Glutamatergic neuron (in vitro differentiated cells): ENCODE results near the gene RGS6. TPM values are rescaled to one million over a fixed set of nuclear protein-coding genes. Genes with fewer than 3 reads are reported as not detected.

Source experiments
- DNase-seq: peaks from one replicate; pipeline ENCODE4 v3.0.0; 2022
- H3K27ac Mint-ChIP-seq: one replicate; pipeline ENCODE4 v1.8.0; 2020; ENCODE audit warnings: mild to moderate bottlenecking, mixed read lengths, inconsistent platforms; ENCODE audit not compliant: unreplicated experiment
- H3K27me3 Mint-ChIP-seq: one replicate; pipeline ENCODE4 v1.8.0; 2020; ENCODE audit warnings: mild to moderate bottlenecking, moderate library complexity, mixed read lengths, inconsistent platforms; ENCODE audit not compliant: unreplicated experiment
- H3K36me3 Mint-ChIP-seq: one replicate; pipeline ENCODE4 v1.8.0; 2020; ENCODE audit warnings: mild to moderate bottlenecking, mixed read lengths, inconsistent platforms; ENCODE audit not compliant: unreplicated experiment
- H3K4me1 Mint-ChIP-seq: one replicate; pipeline ENCODE4 v1.8.0; 2020; ENCODE audit warnings: mild to moderate bottlenecking, low read depth, mixed read lengths, inconsistent platforms; ENCODE audit not compliant: unreplicated experiment
- H3K4me3 Mint-ChIP-seq: one replicate; pipeline ENCODE4 v1.8.0; 2020; ENCODE audit warnings: mild to moderate bottlenecking, mixed read lengths, inconsistent platforms; ENCODE audit not compliant: unreplicated experiment
- H3K9me3 Mint-ChIP-seq: one replicate; pipeline ENCODE4 v1.8.0; 2020; ENCODE audit warnings: mild to moderate bottlenecking, moderate library complexity, mixed read lengths, inconsistent platforms; ENCODE audit not compliant: unreplicated experiment
- total RNA-seq: library from RNA; stranded (reverse); fragmentation: NEBNext Ultra II Directional; extraction: Animal tissue kit (Norgen Biotek cat#: 25700); gene quantifications from one replicate; pipeline ENCODE4 v1.2.1, GENCODE V29; 2021; ENCODE audit not compliant: unreplicated experiment
- TF ChIP-seq, protein P1 (sequence below): fragments of 200-600 bp; sonication (generic); IDR thresholded peaks from one replicate; pipeline ENCODE4 v1.5.0; 2021; ENCODE audit not compliant: partially characterized antibody, unreplicated experiment

Gene RGS6
- total RNA-seq, 1 donor from 2014 or later, result 1.2 TPM

DNA sequence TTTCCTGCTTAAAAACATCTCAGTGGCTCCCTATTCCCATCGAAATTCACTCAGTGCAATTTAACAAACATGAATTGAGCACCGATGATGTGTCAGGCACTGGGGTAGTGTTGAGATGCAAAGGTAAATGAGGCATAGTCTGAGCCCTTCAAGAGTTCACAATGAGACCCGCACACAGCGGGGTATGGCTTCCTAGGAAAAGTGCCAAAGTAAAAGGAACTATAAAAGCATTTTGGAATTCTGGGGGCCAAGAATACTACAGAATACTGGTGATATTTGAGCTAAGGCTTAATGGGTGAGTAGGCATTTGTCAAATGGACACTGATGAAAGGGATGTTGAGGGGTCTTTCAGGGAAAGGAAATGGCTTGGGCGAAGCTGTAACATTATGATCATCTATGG is 646.3 kb downstream of the RGS6 start:
- Mint-ChIP-seq H3K4me3 (no peak overlapping the region), H3K9me3 (no peaks in the 10 kb centered on the region), H3K4me1 (no peaks in the 10 kb centered on the region), H3K36me3 (peaks cover 6% of the 10 kb centered on the region), H3K27me3 (peaks cover 5% of the 10 kb centered on the region), H3K27ac (no peak overlapping the region)
- no peak for DNase-seq
- TF ChIP-seq, protein P1, sequence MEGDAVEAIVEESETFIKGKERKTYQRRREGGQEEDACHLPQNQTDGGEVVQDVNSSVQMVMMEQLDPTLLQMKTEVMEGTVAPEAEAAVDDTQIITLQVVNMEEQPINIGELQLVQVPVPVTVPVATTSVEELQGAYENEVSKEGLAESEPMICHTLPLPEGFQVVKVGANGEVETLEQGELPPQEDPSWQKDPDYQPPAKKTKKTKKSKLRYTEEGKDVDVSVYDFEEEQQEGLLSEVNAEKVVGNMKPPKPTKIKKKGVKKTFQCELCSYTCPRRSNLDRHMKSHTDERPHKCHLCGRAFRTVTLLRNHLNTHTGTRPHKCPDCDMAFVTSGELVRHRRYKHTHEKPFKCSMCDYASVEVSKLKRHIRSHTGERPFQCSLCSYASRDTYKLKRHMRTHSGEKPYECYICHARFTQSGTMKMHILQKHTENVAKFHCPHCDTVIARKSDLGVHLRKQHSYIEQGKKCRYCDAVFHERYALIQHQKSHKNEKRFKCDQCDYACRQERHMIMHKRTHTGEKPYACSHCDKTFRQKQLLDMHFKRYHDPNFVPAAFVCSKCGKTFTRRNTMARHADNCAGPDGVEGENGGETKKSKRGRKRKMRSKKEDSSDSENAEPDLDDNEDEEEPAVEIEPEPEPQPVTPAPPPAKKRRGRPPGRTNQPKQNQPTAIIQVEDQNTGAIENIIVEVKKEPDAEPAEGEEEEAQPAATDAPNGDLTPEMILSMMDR, result no peak

DNA sequence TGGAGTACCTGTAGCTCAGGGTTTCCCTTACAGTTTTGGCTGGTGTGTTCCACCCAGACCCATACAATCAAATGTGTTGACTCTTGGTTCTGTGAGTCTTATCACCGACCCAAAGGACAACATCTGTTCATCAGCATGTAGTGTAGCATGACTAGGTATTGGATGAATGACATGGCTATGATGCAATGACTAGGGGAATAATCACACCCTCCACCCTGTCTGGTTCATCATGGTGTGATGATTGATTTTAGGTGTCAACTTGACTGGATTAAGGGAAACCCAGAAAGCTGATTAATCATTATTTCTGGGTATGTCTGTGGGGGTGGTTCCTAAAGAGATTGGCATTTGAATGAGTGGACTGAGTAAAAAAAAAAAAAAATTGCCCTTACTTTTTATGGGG is 650.4 kb downstream of the RGS6 start:
- DNase-seq, result no peak
- TF ChIP-seq, protein P1, result no peak
- Mint-ChIP-seq H3K9me3 (no peaks in the 10 kb centered on the region), H3K27me3 (peaks cover 8% of the 10 kb centered on the region), H3K27ac (no peak overlapping the region), H3K36me3 (no peaks in the 10 kb centered on the region), H3K4me1 (no peaks in the 10 kb centered on the region), H3K4me3 (no peak overlapping the region)

DNA sequence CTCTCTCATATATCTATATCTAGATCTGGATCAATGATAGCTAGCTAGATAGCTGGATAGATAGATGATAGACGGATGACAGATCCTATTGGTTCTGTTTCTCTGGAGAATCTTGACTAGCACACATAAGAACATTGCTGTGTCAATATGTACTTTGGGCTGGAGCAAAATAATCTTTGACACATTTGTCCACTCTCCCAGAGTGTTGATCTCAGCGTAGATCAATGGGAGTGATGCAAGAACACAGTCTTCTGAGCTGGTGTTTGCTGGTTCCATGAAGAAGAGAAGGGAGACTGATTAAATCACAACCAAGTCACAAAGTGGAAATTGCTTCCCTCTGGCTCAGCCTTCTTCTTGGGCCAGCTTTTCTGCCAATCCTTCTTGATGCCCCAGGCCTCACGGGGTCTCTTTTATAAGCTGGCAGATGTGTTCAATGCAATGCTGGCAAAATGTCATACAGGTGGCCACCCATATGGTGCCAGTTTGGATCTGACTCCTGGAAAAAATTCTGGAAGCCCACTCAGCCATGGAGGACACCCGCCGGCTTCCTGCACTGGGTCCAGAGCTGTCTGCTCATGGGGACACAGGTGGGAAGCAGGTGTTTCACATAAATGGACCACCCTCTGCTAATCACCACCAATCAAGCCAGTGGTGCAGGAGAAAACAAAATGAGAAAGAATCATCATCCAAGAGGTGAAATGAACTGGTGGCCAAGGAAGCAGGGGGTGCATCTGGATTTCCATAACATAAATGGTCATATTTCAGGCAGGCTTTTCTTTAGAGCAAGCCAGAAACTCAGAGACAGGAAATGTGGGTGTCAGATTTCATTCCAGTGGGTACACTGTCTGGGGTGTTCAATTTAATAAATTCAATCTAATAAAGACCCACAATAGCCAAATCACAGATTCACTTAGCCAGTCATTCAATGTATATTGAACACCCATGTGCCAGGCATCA is 651.4 kb downstream of the RGS6 start:
- H3K36me3 Mint-ChIP-seq, result no peaks in the 10 kb centered on the region

DNA sequence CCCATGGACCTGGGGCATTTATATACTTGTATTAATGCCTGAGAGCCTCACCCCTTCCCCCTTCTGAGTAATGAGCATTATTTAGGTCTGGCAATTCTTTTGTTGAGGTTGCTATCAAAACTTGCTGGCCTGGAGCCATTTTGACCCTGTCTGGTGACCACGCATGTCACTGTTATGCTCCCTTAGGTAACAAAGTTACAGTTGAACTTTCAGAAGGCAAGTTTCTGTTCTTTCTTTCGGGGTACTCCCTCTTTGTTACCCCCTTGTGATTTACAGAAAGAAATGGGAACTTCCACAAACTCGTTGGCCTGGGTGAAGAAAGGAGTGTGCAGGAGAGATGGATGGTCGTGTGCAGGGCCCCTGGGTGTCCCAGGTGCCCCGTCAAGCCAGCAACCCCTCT is 656.3 kb downstream of the RGS6 start:
- no peaks in the 10 kb centered on the region for H3K36me3 Mint-ChIP-seq
- H3K27me3 Mint-ChIP-seq, result peaks cover 5% of the 10 kb centered on the region
- H3K4me1 Mint-ChIP-seq, result no peaks in the 10 kb centered on the region
- peaks cover 2% of the 10 kb centered on the region for H3K9me3 Mint-ChIP-seq
- DNase-seq, result no peak
- TF ChIP-seq, protein P1, result no peak
- no peak overlapping the region for H3K4me3 Mint-ChIP-seq
- no peak overlapping the region for H3K27ac Mint-ChIP-seq

More for the DNA sequence above, 651.4 kb downstream of the RGS6 start:
- H3K4me1 Mint-ChIP-seq, result no peaks in the 10 kb centered on the region
- TF ChIP-seq, protein P1, result no peak
- no peak overlapping the region for H3K27ac Mint-ChIP-seq
- DNase-seq, result no peak
- no peak overlapping the region for H3K4me3 Mint-ChIP-seq
- peaks cover 8% of the 10 kb centered on the region for H3K27me3 Mint-ChIP-seq
- H3K9me3 Mint-ChIP-seq, result no peaks in the 10 kb centered on the region

- no peaks in the 10 kb centered on the region for H3K4me1 Mint-ChIP-seq
- DNase-seq, result no peak
- H3K4me3 Mint-ChIP-seq, result no peak overlapping the region
- peaks cover 2% of the 10 kb centered on the region for H3K9me3 Mint-ChIP-seq
- peaks cover 3% of the 10 kb centered on the region for H3K27me3 Mint-ChIP-seq
- H3K36me3 Mint-ChIP-seq, result no peaks in the 10 kb centered on the region
- H3K27ac Mint-ChIP-seq, result no peak overlapping the region
- TF ChIP-seq, protein P1, result no peak
Measured at GRCh38 chr14:72589652-72590051, 657.4 kb downstream of the RGS6 start.
